ENCODE data around the gene GALNT6. TPM values are rescaled to one million over a fixed set of nuclear protein-coding genes. Genes with fewer than 3 reads are reported as not detected.

GALNT6 gene
- total and polyA plus RNA-seq, 9 of the 15 experiments (the other 6 are each of a cell fraction or from before 2014, with no cell fraction given) = 1.5 to 8.6 (median 5.1) TPM

DNA sequence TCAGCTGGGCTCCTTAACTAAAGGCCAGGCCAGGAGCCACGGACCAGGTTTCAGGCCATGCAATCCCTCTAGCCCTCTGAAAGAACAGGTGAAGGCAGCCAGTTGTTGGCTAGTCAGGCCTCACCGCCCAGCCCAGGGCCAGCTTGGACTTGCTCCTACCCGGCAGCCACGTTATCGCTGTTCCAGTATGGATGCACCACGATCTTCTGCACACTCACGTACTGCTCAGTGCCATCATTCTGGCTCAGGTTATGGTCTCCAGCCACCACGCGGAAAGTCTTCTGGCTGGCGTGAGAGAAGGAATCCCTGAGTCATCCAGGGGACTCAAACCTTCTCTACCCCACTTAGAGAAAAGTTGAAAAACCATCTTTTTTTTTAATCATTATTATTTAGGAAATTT, 48.8 kb downstream of the GALNT6 start:
- H3K9ac ChIP-seq (ENCODE audit: insufficient read depth in 1 of 2, low read depth in 2 of 2, low read length in 2 of 2) = peak overlapping the region in 1 of 2 experiments; percentile 78; a peak in 1 of 4 replicates
- no peaks in the 10 kb centered on the region for H3K9me3 ChIP-seq (replicated peaks; ENCODE audit: control insufficient read depth, insufficient read depth, low read depth, low read length)
- CTCF ChIA-PET (ENCODE audit: low intra/inter-chr PET ratio) = interaction anchor here (0.7 to 2.6 kb wide), 5 partner anchors 73 to 1209 kb away, joined by 3 to 34 read pairs (median 5); partner anchors contain the start of gene SMAGP
- H3K4me2 ChIP-seq (ENCODE audit: insufficient read depth, low read length) = no peak overlapping the region
- no peak overlapping the region for H3K27ac ChIP-seq (ENCODE audit: extremely low read depth, low read depth, low read length)
- intact Hi-C loops (cut with micrococcal nuclease) = loop anchor here (5.0 kb wide), 3 partner anchors 35 to 575 kb away; no protein-coding TSS in a partner anchor
- POLR2A ChIA-PET = interaction anchor here (1.0 to 1.2 kb wide), 2 partner anchors 259 to 294 kb away, joined by 3 to 4 read pairs; partner anchors contain the start of gene CSRNP2
- H4K20me1 ChIP-seq (replicated peaks; ENCODE audit: control insufficient read depth, insufficient read depth, low read length) = no peaks in the 10 kb centered on the region
- H2AFZ ChIP-seq (ENCODE audit: low read depth, low read length) = peak overlapping the region; percentile 25; the same call in 1 of the 2 replicates
- H3K79me2 ChIP-seq (ENCODE audit: control insufficient read depth, insufficient read depth, low read length) = no peaks in the 10 kb centered on the region
- H3K27me3 ChIP-seq (ENCODE audit: control insufficient read depth in 2 of 2, insufficient read depth in 2 of 2, low read length in 2 of 2) = no peaks in the 10 kb centered on the region
- H3K4me3 ChIP-seq = no peak overlapping the region
- FAIRE-seq = peak; percentile 15
- no peaks in the 10 kb centered on the region for H3K9me1 ChIP-seq (ENCODE audit: control insufficient read depth, insufficient read depth, low read length)
- no peak for ATAC-seq
- in situ Hi-C loops (cut with MboI) = loop anchor here (5.0 kb wide), 1 partner anchor 75 kb away; no protein-coding TSS in a partner anchor
- no peaks in the 10 kb centered on the region for H3K36me3 ChIP-seq (ENCODE audit: control insufficient read depth, insufficient read depth, low read length)
- BruUV-seq (replicated peaks) = no TSS peak
- DNase-seq (ENCODE audit: extremely low read depth in 1 of 4, low spot score in 3 of 4) = no peak
- peaks cover 10 to 14% of the 10 kb centered on the region in 2 experiments; a peak in 4 of 5 replicates for H3K4me1 ChIP-seq (replicated peaks in 1 of 2; ENCODE audit: control insufficient read depth in 2 of 2, insufficient read depth in 2 of 2, low read length in 2 of 2)
- WGBS (ENCODE audit: insufficient coverage, low coverage, missing lambda C conversion rate) = 76% methylated on average over 9 of the region's 10 CpGs
- no peak for TF ChIP-seq ZNF511 (CRISPR knock-in tag; IDR thresholded peaks at IDR 0.05)
- TF ChIP-seq BRF1 (IDR thresholded peaks at IDR 0.05; ENCODE audit: borderline replicate concordance, extremely low read depth, insufficient read length) = no peak
- no peak for TF ChIP-seq ZKSCAN1 (IDR thresholded peaks at IDR 0.05; ENCODE audit: low read depth, low read length)
- TF ChIP-seq FOXO4 (CRISPR knock-in tag; IDR thresholded peaks at IDR 0.05) = no peak
- TF ChIP-seq TRIM28 (IDR thresholded peaks at IDR 0.05) = no peak
- no peak for TF ChIP-seq TSC22D4 (tag; IDR thresholded peaks at IDR 0.05)
- no peak for TF ChIP-seq E2F6 (IDR thresholded peaks at IDR 0.05; ENCODE audit: borderline replicate concordance in 1 of 2, extremely low read depth in 1 of 2, insufficient read depth in 1 of 2, insufficient read length in 1 of 2, low read depth in 1 of 2, low read length in 1 of 2, poor library complexity in 1 of 2, severe bottlenecking in 1 of 2)
- no peak for TF ChIP-seq CBX8 (IDR thresholded peaks at IDR 0.05; ENCODE audit: borderline replicate concordance, extremely low read depth, low read depth, low read length, poor library complexity, severe bottlenecking)
- TF ChIP-seq, protein P1, sequence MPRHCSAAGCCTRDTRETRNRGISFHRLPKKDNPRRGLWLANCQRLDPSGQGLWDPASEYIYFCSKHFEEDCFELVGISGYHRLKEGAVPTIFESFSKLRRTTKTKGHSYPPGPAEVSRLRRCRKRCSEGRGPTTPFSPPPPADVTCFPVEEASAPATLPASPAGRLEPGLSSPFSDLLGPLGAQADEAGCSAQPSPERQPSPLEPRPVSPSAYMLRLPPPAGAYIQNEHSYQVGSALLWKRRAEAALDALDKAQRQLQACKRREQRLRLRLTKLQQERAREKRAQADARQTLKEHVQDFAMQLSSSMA (CRISPR knock-in tag; IDR thresholded peaks at IDR 0.05) = no peak
- no peak for TF ChIP-seq ZBTB1 (CRISPR knock-in tag; IDR thresholded peaks at IDR 0.05; ENCODE audit: borderline replicate concordance, low read depth)
- TF ChIP-seq ZSCAN29 (IDR thresholded peaks at IDR 0.05) = no peak
- no peak for TF ChIP-seq NR0B1 (IDR thresholded peaks at IDR 0.05; ENCODE audit: partially characterized antibody)
- no peak for TF ChIP-seq MYC (IDR thresholded peaks at IDR 0.05; ENCODE audit: low read depth, low read length)
- no peak for TF ChIP-seq MYC (CRISPR knock-in tag; IDR thresholded peaks at IDR 0.05; ENCODE audit: borderline replicate concordance, low read depth)
